Skeletal muscle cell (primary cell): Measurements from ENCODE around the gene CHODL.

Source experiments
- DNase-seq: peaks from one replicate; pipeline ENCODE4 v3.0.0-alpha.2; 2010; ENCODE audit warnings: low read depth
- H3K4me3 ChIP-seq: 2 replicates; pipeline ENCODE4 v1.5.1; 2011; ENCODE audit warnings: low read depth, mild to moderate bottlenecking, control low read depth, low read length, moderate library complexity

Gene CHODL

GRCh38 chr21:18244671-18245463 lies at the start of gene CHODL:
TSS of gene CHODL (plus strand) at chr21:18244833. CDS start at chr21:18245224, 391 bp downstream.
- DNase-seq, result no peak
- peak within 1 kb of the TSS; percentile 47 for H3K4me3 ChIP-seq

GRCh38 chr21:18204931-18205330 lies 39.7 kb upstream of the CHODL start:
- no peak overlapping the region for H3K4me3 ChIP-seq
- no peak for DNase-seq

GRCh38 chr21:18218331-18218730 lies 26.3 kb upstream of the CHODL start:
- no peak for DNase-seq
- no peak overlapping the region for H3K4me3 ChIP-seq

- no peak for DNase-seq
- no peak overlapping the region for H3K4me3 ChIP-seq
Observed at GRCh38 chr21:18220498-18220897, 24.1 kb upstream of the CHODL start.

- DNase-seq, result no peak
- no peak overlapping the region for H3K4me3 ChIP-seq
Observed at GRCh38 chr21:18222346-18222745, 22.3 kb upstream of the CHODL start.

GRCh38 chr21:18228060-18228739 lies 16.4 kb upstream of the CHODL start:
- H3K4me3 ChIP-seq, result no peak overlapping the region
- no peak for DNase-seq

- DNase-seq, result no peak
- no peak overlapping the region for H3K4me3 ChIP-seq
Observed at GRCh38 chr21:18235545-18235944, 9.1 kb upstream of the CHODL start.

GRCh38 chr21:18245464-18245967 lies 883 bp downstream of the CHODL start:
- H3K4me3 ChIP-seq, result peak overlapping the region; percentile 47
- no peak for DNase-seq

- DNase-seq, result no peak
- H3K4me3 ChIP-seq, result no peak overlapping the region
Observed at GRCh38 chr21:18248171-18248570, 3.5 kb downstream of the CHODL start.

GRCh38 chr21:18249672-18250071 lies 5.0 kb downstream of the CHODL start:
- DNase-seq, result no peak
- H3K4me3 ChIP-seq, result no peak overlapping the region

- H3K4me3 ChIP-seq, result no peak overlapping the region
- DNase-seq, result no peak
Observed at GRCh38 chr21:18251065-18251464, 6.4 kb downstream of the CHODL start.

- DNase-seq, result no peak
- H3K4me3 ChIP-seq, result no peak overlapping the region
Observed at GRCh38 chr21:18252256-18252655, 7.6 kb downstream of the CHODL start.

- H3K4me3 ChIP-seq, result no peak overlapping the region
- DNase-seq, result no peak
Observed at GRCh38 chr21:18252680-18253079, 8.0 kb downstream of the CHODL start.

GRCh38 chr21:18253221-18253620 lies 8.6 kb downstream of the CHODL start:
- H3K4me3 ChIP-seq, result no peak overlapping the region
- DNase-seq, result no peak

GRCh38 chr21:18253799-18254198 lies 9.2 kb downstream of the CHODL start:
- no peak for DNase-seq
- H3K4me3 ChIP-seq, result no peak overlapping the region

GRCh38 chr21:18265944-18266343 lies 21.3 kb downstream of the CHODL start:
- no peak for DNase-seq
- H3K4me3 ChIP-seq, result no peak overlapping the region

- no peak overlapping the region for H3K4me3 ChIP-seq
- DNase-seq, result no peak
Observed at GRCh38 chr21:18267496-18267895, 22.9 kb downstream of the CHODL start.

- DNase-seq, result no peak
- no peak overlapping the region for H3K4me3 ChIP-seq
Observed at GRCh38 chr21:18268906-18269305, 24.3 kb downstream of the CHODL start.

- DNase-seq, result no peak
- no peak overlapping the region for H3K4me3 ChIP-seq
Observed at GRCh38 chr21:18269856-18270255, 25.2 kb downstream of the CHODL start.

GRCh38 chr21:18273400-18273799 lies 28.8 kb downstream of the CHODL start:
- no peak overlapping the region for H3K4me3 ChIP-seq
- DNase-seq, result no peak

GRCh38 chr21:18274370-18274769 lies 29.7 kb downstream of the CHODL start:
- H3K4me3 ChIP-seq, result no peak overlapping the region
- DNase-seq, result no peak
